Nephron progenitor cell (in vitro differentiated cells): ENCODE data around the gene CLECL1.

Source experiments
- DNase-seq: peaks from one replicate; pipeline ENCODE4 v3.0.0; 2021
- H3K27ac Mint-ChIP-seq: 2 replicates; pipeline ENCODE4 v1.8.0; 2021; ENCODE audit warnings: mild to moderate bottlenecking, moderate library complexity, mixed read lengths
- H3K27me3 Mint-ChIP-seq: 2 replicates; pipeline ENCODE4 v1.8.0; 2021; ENCODE audit warnings: mild to moderate bottlenecking, low read depth, mixed read lengths; ENCODE audit not compliant: poor library complexity
- H3K36me3 Mint-ChIP-seq: 2 replicates; pipeline ENCODE4 v1.8.0; 2021; ENCODE audit warnings: low read depth, mixed read lengths
- H3K4me1 Mint-ChIP-seq: 2 replicates; pipeline ENCODE4 v1.8.0; 2021; ENCODE audit warnings: mixed read lengths
- H3K4me3 Mint-ChIP-seq: 2 replicates; pipeline ENCODE4 v1.8.0; 2021; ENCODE audit warnings: mild to moderate bottlenecking, moderate library complexity, mixed read lengths
- H3K9me3 Mint-ChIP-seq: 2 replicates; pipeline ENCODE4 v1.8.0; 2021; ENCODE audit warnings: mild to moderate bottlenecking, moderate library complexity, mixed read lengths
- CTCF ChIP-seq: fragments of 200-600 bp; sonication (generic); IDR thresholded peaks from 2 replicates; pipeline ENCODE4 v1.5.0; 2021; ENCODE audit warnings: antibody characterized with exemption

The CLECL1 gene

GRCh38 chr12:9757433-9758025 lies 24.6 kb upstream of the CLECL1 start:
- Mint-ChIP-seq H3K4me3 (no peak overlapping the region), H3K4me1 (peaks cover 15% of the 10 kb centered on the region), H3K36me3 (no peaks in the 10 kb centered on the region), H3K9me3 (no peaks in the 10 kb centered on the region), H3K27me3 (no peaks in the 10 kb centered on the region), H3K27ac (no peak overlapping the region)
- TF ChIP-seq CTCF: no peak
- no peak for DNase-seq

- no peak overlapping the region for H3K27ac Mint-ChIP-seq
- peaks cover 15% of the 10 kb centered on the region for H3K4me1 Mint-ChIP-seq
- DNase-seq: no peak
- no peak overlapping the region for H3K4me3 Mint-ChIP-seq
- no peaks in the 10 kb centered on the region for H3K27me3 Mint-ChIP-seq
- H3K36me3 Mint-ChIP-seq: no peaks in the 10 kb centered on the region
- TF ChIP-seq CTCF: no peak
- H3K9me3 Mint-ChIP-seq: no peaks in the 10 kb centered on the region
These were observed 23.8 kb upstream of the CLECL1 start for GRCh38 chr12:9756706-9757105.

- DNase-seq: no peak
- H3K4me1 Mint-ChIP-seq: peaks cover 11% of the 10 kb centered on the region
- no peak overlapping the region for H3K4me3 Mint-ChIP-seq
- no peak for TF ChIP-seq CTCF
- H3K9me3 Mint-ChIP-seq: no peaks in the 10 kb centered on the region
- no peaks in the 10 kb centered on the region for H3K36me3 Mint-ChIP-seq
- H3K27me3 Mint-ChIP-seq: no peaks in the 10 kb centered on the region
- H3K27ac Mint-ChIP-seq: no peak overlapping the region
These were observed 23.3 kb upstream of the CLECL1 start for GRCh38 chr12:9756170-9756569.

- no peak for TF ChIP-seq CTCF
- no peaks in the 10 kb centered on the region for H3K9me3 Mint-ChIP-seq
- H3K27ac Mint-ChIP-seq: no peak overlapping the region
- DNase-seq: no peak
- no peaks in the 10 kb centered on the region for H3K27me3 Mint-ChIP-seq
- H3K4me3 Mint-ChIP-seq: no peak overlapping the region
- no peaks in the 10 kb centered on the region for H3K36me3 Mint-ChIP-seq
- peaks cover 5% of the 10 kb centered on the region for H3K4me1 Mint-ChIP-seq
These were observed 22.7 kb upstream of the CLECL1 start for GRCh38 chr12:9755567-9755966.

GRCh38 chr12:9755035-9755434 lies 22.1 kb upstream of the CLECL1 start:
- TF ChIP-seq CTCF: no peak
- Mint-ChIP-seq H3K27ac (no peak overlapping the region), H3K4me1 (peaks cover under 1% of the 10 kb centered on the region), H3K9me3 (no peaks in the 10 kb centered on the region), H3K4me3 (no peak overlapping the region), H3K36me3 (no peaks in the 10 kb centered on the region), H3K27me3 (peaks cover 4% of the 10 kb centered on the region)
- DNase-seq: no peak
